Neural crest cell (in vitro differentiated cells): ENCODE measurements around the gene SMKR1. TPM values are rescaled to one million over a fixed set of nuclear protein-coding genes. Genes with fewer than 3 reads are reported as not detected.

Experiments
- DNase-seq: peaks from one replicate; pipeline ENCODE4 v3.0.0; 2021; ENCODE audit warnings: low read depth, mixed read lengths, low spot score
- H3K27ac Mint-ChIP-seq: one replicate; pipeline ENCODE4 v1.8.0; 2021; ENCODE audit warnings: mild to moderate bottlenecking, mixed read lengths; ENCODE audit not compliant: unreplicated experiment
- H3K27me3 Mint-ChIP-seq: 2 replicates; pipeline ENCODE4 v1.8.0; 2021; ENCODE audit warnings: low read depth, mild to moderate bottlenecking, mixed read lengths
- H3K36me3 Mint-ChIP-seq: 2 replicates; pipeline ENCODE4 v1.8.0; 2021; ENCODE audit warnings: low read depth, mild to moderate bottlenecking, mixed read lengths
- H3K4me1 Mint-ChIP-seq: 2 replicates; pipeline ENCODE4 v1.8.0; 2021; ENCODE audit warnings: mixed read lengths
- H3K4me3 Mint-ChIP-seq: one replicate; pipeline ENCODE4 v1.8.0; 2021; ENCODE audit warnings: mild to moderate bottlenecking, mixed read lengths
- H3K9me3 Mint-ChIP-seq: 2 replicates; pipeline ENCODE4 v1.8.0; 2021; ENCODE audit warnings: mixed read lengths
- total RNA-seq: library from RNA; stranded (reverse); gene quantifications from 2 replicates; pipeline ENCODE4 v1.2.1, GENCODE V29; 2021
- TF ChIP-seq, protein P1 (sequence below): fragments of 200-600 bp; sonication (generic); conservative IDR thresholded peaks from 2 replicates; pipeline ENCODE4 v1.5.0; 2021; ENCODE audit warnings: antibody characterized with exemption, mild to moderate bottlenecking

SMKR1 gene
- total RNA-seq, 1 donor from 2014 or later: 2.5 TPM

DNA sequence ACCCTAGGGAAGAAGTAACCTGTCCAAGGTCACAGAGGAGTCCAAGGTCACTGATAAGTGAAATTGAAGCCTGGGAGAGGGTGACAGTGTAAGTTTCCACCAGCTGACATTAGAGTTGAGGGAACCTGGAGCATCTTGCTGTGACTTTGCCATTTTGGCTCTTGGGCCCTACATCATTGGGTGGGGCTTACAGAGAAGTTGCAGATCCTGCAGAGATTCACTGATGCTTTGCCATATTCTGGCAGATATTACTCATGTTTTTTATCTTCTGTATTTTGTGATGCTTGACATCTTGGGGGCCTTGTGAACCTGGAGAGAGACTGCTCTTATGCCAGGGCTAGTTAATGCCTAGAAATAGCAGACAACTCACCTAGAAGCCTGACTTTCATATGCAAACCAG, 36.5 kb downstream of the SMKR1 start:
- TF ChIP-seq, protein P1, sequence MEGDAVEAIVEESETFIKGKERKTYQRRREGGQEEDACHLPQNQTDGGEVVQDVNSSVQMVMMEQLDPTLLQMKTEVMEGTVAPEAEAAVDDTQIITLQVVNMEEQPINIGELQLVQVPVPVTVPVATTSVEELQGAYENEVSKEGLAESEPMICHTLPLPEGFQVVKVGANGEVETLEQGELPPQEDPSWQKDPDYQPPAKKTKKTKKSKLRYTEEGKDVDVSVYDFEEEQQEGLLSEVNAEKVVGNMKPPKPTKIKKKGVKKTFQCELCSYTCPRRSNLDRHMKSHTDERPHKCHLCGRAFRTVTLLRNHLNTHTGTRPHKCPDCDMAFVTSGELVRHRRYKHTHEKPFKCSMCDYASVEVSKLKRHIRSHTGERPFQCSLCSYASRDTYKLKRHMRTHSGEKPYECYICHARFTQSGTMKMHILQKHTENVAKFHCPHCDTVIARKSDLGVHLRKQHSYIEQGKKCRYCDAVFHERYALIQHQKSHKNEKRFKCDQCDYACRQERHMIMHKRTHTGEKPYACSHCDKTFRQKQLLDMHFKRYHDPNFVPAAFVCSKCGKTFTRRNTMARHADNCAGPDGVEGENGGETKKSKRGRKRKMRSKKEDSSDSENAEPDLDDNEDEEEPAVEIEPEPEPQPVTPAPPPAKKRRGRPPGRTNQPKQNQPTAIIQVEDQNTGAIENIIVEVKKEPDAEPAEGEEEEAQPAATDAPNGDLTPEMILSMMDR: no peak
- no peaks in the 10 kb centered on the region for H3K9me3 Mint-ChIP-seq
- H3K4me1 Mint-ChIP-seq: peaks cover 11% of the 10 kb centered on the region

GRCh38 chr7:129540340-129540739, 38.0 kb downstream of the SMKR1 start:
- DNase-seq: no peak
- TF ChIP-seq, protein P1: no peak
- Mint-ChIP-seq H3K36me3 (no peaks in the 10 kb centered on the region), H3K9me3 (no peaks in the 10 kb centered on the region), H3K4me3 (no peak overlapping the region), H3K27ac (no peak overlapping the region), H3K27me3 (peaks cover 8% of the 10 kb centered on the region), H3K4me1 (peaks cover 9% of the 10 kb centered on the region)

More for the DNA sequence above, 36.5 kb downstream of the SMKR1 start:
- Mint-ChIP-seq H3K27me3 (peaks cover 5% of the 10 kb centered on the region), H3K27ac (no peak overlapping the region), H3K36me3 (no peaks in the 10 kb centered on the region), H3K4me3 (no peak overlapping the region)
- DNase-seq: no peak

GRCh38 chr7:129544700-129545099, 42.4 kb downstream of the SMKR1 start:
- Mint-ChIP-seq H3K9me3 (no peaks in the 10 kb centered on the region), H3K27me3 (peaks cover 8% of the 10 kb centered on the region), H3K4me3 (no peak overlapping the region), H3K4me1 (no peaks in the 10 kb centered on the region), H3K27ac (no peak overlapping the region), H3K36me3 (no peaks in the 10 kb centered on the region)
- TF ChIP-seq, protein P1: no peak
- no peak for DNase-seq

GRCh38 chr7:129550693-129551360, 48.5 kb downstream of the SMKR1 start:
- Mint-ChIP-seq H3K4me1 (peaks cover 4% of the 10 kb centered on the region), H3K36me3 (no peaks in the 10 kb centered on the region), H3K27me3 (no peaks in the 10 kb centered on the region), H3K4me3 (no peak overlapping the region), H3K9me3 (no peaks in the 10 kb centered on the region), H3K27ac (no peak overlapping the region)
- DNase-seq: no peak
- TF ChIP-seq, protein P1: no peak

DNA sequence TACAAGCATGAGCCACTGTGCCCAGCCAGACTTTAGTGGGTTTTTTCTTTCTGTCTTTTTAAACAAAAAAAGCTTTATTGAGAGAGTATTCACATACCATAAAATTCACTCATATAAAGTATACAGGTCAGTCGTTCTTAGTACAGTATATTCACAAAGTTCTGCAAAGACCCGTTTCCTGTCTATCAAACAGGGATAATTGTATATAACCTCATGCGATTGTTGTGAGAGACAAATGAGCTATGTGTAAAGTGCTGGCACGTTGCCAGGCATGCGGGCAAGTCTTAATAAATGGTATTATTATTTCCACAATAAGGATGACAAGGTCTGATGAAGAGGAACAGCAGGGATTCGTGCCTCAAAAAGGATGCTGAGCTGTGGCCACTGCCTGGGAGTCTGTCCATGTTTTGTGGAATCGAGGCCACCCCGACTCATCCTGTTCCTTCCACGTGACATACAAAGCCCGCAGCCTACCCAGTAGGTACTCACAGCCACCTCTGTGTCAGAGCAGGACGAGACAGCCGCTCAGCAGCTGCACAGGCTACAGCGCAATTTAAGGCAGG, 51.6 kb downstream of the SMKR1 start:
- peaks cover 3% of the 10 kb centered on the region for H3K27me3 Mint-ChIP-seq
- no peak overlapping the region for H3K4me3 Mint-ChIP-seq
- H3K36me3 Mint-ChIP-seq: no peaks in the 10 kb centered on the region
- no peaks in the 10 kb centered on the region for H3K9me3 Mint-ChIP-seq
- H3K4me1 Mint-ChIP-seq: peaks cover 4% of the 10 kb centered on the region
- no peak overlapping the region for H3K27ac Mint-ChIP-seq
- TF ChIP-seq, protein P1: no peak
- no peak for DNase-seq
